HG03135 (cell line): ENCODE data around the gene ADCY1.

Source experiments
- ATAC-seq: cut with Tn5 transposase; IDR thresholded peaks from one replicate; pipeline ENCODE4 v1.9.1; 2021; ENCODE audit warnings: mild to moderate bottlenecking, moderate library complexity; ENCODE audit not compliant: unreplicated experiment

Gene ADCY1

DNA sequence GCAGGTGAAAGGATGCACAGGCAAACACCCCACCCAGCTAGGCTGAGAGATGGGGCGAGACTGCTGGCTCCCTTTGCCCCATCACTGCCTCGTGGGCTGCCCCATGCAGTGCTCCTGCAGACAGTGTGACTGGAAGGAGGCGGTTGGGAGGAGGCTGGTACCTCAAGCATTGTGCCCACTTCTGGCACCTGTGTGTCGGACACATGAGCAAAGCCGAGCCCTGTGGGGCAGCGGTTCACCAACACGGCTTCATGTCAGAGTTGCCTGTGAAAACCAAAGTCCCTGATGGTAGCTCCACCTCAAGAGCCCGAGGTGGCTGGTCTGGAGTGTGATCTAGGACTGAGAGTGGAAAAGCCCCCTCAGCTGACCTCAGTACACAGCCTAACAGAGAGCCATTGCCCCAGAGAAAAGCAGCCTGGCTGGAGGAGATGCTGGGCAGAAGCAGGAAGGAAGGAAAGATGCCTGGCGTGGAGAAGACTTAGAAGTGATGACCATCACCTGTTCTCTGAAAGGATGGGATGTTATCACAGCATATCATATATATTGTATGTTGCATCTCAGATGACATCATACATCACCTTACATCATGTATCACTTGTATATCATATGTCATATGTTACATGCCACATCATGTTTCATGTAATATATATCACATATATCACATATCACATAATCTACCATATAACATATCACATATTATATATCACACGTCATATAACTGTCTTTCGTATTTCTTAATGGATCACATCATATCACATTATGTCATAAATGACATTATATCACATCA, 75.6 kb downstream of the ADCY1 start:
- no peak for ATAC-seq

DNA sequence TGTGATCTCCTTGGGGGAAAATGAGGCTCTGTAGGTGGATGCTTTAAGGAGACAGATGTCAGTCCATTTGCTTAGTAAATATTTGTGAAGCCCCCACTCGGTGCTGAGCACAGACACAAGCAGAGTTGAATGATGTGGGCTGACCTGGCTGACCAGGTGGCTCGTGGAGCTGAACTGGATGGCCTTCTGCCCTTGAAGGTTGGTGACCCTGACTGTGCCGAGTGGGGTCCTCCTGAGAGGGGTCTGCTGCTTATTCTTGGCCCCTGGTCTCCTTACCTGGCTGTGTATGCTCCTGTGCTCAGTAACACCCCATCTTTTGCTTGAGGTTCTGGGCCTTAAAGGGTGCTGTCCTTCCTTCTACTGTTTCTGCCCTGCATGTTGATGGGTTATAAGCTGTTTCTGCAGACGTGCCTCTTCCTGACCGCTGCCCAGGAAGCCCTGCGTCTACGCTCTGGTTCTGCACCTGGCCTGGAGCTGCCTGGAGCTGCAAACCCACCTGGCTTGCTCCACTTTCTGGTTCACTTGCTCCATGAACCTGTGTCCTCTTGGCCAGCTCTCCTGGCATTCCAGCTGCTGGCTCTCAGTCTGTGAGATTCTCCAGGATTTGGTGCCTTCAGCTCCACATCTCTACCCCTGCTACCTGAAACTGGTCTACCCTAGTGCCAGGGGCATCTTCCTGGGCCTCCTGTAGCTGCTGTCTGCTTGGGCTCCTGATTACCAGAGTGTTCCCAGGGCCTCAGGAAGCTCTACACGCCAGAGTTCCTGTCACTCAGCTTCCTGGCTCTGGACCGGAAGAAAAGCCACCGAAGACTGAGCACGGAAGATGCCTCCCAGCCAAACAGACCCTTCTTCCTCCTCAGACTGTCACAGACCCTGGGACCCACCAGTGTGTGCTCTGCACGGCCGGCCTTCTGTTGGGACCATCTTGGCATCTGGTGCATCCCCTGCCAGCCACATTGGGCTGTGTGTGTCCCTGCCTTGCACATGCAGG, 76.5 kb downstream of the ADCY1 start:
- no peak for ATAC-seq

DNA sequence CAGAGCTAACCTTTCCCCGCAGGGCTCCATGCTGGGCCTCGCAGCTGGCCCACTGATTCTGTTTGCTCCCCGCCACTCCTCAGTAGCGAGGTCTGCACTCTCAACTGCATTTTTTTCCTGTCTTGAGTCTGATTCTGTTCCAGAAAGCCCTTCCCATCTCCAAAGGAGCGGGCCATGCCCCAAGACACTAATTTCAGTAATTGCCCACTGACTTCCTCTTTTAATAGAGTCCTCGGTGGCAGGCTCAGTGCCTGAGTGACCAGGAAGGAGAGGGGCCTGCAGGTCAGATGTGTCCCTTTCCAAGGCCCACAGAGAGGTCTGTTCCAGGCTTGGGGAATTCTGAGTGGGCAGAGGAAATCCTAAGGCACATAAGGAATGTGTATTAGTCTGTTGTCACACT, 77.4 kb downstream of the ADCY1 start:
- ATAC-seq: no peak

DNA sequence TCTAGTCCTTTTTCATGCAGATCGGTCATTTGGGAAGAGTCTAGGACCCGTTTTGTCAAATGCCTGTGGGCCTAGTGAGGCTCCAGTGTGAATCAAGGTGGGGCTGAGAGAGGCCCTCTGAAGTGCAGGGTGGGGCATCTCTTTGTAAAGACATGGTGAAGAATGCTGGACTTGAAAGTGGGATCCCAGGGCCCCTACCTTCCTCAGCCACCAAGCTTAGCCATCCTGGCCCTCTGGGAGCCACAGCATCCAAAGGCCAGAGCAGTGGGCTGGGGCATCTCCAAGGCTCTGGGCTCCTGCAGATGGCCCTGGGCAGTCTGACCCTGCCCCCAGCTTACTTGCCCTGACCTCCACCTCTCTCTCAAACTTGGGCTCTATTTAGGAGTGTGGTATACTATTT, 78.5 kb downstream of the ADCY1 start:
- ATAC-seq: no peak

DNA sequence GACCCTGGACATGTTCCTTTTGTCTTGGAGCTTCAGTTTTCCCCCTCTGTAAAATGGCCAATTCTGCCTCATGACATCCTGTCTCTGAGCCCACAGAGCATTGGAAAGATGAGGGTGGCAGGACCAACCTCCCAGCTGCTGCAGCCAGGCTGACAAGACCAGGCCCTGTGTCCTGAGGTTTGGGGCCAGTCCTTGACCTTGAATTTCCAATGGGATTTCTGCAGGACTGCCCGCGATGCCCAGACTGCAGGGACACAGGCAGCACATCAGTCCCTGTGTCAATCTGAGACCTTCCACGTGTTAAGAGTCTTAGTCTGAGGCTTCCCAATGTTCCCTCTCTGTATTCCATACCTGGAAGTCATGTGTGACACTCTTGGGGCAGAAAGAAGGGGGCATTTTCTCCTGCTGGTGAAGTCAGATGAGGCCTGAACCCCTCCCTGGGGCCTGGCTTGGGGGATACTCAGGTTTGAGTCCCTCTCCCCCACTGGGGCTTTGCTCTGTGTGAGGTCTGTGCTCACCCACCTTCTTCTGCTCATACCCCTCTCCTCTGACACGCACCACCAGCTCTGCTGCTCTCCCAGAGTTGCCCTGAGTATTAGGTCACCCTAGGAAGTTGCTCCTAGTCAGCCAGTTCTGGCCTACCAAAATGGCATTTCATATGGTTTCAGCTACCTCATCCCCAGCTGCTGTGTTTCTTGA, 79.2 kb downstream of the ADCY1 start:
- ATAC-seq: no peak

DNA sequence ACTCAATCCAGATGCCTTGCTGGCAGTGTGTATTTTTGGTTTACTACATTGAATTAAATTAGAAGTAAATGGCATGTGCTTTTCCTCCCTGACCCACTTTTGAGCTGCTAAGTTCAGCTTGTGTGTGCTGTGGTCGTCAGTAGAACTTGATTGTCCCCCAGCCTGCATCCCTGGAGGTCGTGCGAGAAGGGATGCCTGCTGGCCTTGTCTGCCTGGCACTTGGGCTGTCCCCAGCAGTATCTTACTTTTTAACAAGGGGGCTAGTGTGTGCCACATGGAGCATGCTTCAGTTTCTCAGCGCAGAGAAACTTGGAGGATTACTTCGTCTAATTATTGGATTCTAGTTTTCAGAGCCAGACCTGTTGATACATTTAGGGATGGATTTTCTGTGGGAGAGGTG, 80.2 kb downstream of the ADCY1 start:
- no peak for ATAC-seq

DNA sequence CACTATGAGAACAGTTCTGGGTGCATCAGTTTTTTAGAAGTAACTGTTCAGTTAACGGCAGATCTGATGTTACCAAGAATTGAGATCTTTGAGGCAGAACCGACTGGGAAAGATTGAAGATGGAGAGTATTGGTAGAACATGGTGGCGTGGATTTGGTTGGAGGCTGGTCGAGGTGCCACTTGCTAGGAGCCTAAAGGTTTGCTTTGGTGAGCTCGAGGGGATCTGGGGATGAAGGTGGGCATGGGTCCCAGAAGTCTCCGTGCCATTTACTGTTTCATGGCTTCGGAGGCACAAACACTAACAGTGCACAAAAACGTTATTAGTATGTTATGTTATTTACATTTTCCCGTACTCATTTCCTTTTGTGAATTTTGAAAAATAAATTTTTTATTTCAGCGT, 81.4 kb downstream of the ADCY1 start:
- ATAC-seq: no peak

DNA sequence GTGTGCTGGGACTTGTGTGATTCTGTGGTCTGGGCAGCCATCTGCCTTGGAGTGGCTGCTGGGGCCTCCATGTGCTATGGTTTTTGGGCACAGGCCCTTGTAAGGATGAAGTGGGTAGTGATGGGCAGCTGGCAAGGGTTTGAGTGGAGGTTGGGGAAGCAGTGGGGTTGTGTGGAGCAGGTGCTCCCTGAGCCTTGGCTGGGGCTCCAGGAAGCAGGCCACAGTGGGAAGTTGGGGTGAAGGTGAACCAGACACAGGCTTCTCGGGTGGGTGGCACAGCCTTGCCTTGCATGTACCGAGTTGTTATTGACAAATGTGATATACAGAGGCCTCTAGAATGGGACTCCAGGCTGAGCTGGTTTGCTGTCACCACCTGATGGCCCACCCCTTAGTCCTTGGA, 82.3 kb downstream of the ADCY1 start:
- no peak for ATAC-seq

DNA sequence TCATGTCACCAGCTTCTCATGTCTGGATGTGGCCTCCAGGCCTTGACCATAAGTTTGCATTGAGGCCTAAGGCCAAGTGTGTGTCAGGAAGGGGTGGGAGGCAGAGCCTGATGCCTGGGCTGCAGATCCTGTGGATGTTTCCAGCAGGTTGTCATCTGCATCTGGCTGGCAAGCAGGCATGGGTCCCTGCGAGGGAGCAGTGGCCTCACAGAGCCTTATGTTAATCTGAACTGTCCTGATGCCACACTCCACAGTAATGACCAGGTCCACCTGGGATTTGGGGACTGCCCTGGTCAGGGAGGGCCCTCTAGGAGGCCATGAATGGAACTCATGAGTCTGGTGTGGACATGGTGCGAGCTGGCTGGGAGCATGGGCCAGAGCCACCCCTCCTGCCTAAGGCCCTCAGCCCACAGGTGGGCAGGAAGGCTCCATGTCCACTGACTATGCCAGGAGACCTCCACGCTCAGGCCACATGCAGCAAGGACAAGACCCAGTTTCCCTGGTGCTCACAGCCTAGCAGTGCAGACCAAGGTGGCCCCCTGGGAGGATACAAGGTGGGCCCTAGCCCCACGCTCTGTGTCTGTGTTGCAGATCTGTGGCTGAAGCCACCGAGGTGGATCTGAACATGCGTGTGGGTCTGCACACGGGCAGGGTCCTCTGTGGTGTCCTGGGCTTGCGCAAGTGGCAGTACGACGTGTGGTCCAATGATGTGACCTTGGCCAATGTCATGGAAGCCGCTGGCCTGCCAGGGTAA, 83.1 kb downstream of the ADCY1 start:
- no peak for ATAC-seq

DNA sequence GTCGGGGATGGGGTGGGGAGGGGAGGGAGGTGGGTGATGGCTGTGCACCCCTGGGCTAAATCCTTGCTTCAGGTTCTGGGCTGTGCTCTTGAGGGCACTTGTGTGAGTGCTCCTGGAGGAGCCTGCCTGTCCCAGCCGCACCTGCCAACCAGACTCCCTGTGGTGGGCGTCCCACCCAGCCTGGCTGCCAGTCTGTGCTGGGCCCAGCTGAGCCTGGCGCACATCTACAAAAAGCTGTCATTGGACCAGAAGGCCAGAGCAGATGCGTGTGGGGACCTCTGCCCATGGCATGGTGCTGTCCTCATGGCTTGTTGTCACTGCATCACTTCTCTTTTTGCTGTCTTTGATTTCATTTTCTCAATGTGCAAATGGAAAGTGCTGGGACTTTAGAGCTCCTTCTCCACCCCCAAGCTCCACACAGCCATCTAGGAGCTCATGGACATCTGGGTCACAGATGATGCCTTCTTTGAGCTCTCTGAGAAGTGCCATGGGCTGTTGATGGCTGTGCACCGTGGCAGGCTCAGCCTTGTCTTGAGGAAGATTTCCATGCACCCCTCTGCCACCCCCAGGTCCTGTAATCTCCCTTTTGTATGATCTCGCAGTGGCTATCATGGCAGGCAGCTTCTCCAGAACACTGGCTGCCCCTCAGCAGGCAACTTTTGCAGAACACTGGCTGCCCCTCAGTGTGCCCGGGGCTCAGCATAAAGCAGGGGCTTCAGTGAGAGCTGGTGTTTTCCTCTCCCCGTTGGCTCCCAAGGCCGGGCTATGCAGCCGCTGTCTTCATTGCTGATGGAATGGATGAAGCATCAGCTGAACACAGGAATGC, 83.9 kb downstream of the ADCY1 start:
- no peak for ATAC-seq

DNA sequence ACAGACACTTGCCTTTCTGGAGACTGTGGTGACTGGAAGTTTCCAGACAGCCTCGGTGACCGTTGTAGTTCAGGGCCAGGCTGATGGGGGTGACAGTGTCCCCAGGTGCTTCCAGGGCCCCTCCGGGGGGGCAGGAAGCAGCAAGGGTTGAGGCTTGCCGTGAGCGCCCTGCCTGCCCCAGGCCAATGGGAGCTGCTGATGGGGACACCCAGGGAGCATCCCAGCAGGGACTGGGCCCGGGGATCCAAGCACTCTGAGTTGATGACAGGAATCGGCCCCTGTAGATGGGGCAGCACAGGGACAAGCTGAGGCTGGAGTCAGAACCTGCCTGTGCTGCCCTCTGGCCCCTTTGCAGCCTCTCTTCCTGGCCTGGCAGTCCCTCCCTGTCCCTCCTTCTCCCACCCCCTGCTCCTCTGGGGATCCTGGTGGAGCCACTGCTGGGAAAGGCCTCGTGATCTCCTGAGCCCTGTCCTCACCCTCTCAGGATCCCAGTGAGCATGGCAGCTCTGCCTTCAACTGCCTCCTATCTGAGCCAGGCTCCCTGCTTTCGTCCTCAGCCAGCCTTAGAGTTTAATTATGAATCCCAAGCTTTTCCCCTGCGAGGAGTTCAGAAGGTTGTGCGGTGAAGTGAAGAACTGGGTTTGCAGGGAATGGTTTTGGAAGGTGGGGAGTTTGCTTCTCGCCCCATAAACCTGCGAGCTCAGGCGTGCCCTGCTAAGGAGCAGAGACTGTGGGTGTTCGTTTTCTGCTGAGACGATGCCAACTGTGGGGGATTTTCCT, 84.7 kb downstream of the ADCY1 start:
- ATAC-seq: no peak

DNA sequence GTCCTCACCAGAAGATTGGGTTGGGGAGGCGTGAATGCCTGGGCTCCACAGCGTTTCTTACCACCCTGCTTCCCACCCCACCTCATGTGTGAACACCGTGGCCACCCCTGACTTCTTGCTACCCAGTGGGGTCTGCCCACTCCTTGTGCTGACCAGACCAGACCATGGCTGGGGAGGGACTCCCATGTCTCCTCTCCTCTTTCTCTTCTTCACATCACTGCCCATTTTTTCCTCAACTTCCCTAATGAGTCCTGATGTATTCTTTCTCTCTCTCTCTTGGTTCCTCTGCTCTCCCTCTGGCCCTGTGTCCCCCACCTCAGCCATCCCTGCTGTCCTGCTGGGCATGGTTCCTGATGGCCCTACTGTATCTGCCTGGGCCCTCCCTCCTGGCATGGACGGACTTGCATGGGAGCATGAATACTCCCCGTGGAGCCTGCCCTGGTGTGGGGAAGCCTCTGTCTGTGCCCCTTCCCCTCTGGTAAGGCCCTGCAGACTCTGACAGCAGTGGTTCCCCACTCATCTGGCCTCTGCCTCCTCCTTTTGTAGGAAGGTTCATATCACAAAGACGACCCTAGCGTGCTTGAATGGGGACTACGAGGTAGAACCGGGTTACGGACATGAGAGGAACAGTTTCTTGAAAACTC, 85.5 kb downstream of the ADCY1 start:
- no peak for ATAC-seq

DNA sequence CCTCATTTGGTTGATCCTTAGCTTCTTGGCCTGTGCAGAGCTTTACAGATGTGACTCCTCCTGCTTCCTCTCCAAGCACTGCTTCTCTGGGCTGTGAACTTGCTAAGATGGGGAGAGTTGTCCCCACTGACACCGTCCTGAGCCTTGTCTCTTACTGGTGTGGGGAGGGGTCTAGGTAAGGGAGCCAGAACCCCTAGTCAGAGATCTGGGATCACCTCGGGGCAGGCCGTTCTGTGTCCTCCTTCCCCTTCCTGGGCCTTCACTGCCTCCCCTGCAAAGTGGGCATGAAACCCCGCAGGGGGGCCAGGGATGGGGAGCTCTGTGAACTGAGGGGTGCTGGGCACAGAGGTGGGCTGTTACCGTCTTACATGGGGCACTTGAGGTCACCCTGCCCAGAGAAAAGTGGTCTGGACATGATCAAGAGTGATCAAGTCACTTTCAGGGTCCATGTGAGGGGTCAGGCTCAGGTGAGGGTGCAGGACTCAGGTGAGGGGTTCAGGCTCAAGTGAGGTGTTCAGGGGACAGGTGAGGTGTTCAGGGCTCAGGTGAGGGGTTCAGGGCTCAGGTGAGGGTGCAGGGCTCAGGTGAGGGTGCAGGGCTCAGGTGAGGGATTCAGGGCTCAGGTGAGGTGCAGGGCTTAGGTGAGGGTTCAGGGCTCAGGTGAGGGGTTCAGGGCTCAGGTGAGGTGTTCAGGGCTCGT, 86.2 kb downstream of the ADCY1 start:
- ATAC-seq: no peak

DNA sequence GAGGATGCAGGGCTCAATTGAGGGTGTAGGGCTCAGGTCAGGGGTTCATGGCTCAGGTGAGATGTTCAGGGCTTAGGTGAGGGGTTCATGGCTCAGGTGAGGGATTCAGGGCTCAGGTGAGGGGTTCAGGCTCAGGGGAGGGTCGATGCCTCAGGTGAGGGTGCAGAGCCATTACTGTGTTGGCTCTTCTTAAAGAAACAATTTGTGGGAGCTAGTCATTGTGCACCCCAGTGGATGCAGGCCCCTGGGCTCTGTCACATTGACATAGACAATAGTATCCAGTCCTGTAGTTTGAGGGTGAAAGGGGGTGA, 86.7 kb downstream of the ADCY1 start:
- no peak for ATAC-seq

DNA sequence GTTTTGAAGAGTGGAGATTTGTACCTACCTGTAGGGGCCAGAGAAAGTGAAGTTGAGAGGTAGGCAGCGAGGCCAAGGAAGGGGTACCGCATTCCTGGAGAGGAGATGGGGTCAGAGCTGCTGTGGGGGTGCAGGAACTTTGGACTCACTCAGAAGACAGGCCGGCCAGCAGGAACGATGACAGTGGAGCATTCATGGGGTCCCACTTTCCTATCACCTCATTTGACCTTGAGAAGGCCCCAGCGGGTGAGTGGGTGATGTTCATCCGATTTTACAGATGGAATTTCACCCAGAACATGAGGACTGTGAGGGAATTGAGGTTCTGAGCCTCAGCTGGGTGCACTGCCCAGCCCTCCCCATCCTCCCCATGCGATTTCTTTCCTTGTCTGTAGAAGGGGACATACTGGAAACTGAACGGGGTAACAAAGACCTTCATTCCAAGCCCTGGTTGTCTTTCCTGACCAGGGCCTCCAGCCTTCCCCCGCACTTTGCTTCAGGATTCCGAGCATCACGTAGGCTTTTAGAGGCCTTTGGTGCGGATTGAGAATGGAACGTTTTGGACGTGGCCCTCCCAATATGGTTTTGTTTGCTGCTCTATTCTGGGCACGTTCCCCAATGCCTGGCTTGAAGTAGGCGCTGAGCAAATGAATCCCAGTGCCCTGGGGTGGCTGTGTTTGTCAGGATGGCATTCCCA, 87.3 kb downstream of the ADCY1 start:
- ATAC-seq: no peak

DNA sequence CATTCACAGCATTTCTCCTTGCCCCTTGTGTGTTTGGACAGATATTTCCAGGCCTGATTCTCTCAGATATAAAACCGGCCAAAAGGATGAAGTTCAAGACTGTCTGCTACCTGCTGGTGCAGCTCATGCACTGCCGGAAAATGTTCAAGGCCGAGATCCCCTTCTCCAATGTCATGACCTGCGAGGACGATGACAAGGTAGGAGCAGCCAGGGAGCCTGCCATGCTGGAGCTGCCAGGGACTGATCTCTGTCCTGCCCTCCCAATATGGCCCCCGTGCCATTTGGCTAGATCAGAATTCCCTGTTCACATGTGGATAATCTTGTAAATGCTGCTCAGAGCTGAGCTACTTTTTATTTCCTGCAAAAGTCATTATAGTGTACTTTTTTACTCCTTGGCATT, 87.8 kb downstream of the ADCY1 start:
- ATAC-seq: no peak

DNA sequence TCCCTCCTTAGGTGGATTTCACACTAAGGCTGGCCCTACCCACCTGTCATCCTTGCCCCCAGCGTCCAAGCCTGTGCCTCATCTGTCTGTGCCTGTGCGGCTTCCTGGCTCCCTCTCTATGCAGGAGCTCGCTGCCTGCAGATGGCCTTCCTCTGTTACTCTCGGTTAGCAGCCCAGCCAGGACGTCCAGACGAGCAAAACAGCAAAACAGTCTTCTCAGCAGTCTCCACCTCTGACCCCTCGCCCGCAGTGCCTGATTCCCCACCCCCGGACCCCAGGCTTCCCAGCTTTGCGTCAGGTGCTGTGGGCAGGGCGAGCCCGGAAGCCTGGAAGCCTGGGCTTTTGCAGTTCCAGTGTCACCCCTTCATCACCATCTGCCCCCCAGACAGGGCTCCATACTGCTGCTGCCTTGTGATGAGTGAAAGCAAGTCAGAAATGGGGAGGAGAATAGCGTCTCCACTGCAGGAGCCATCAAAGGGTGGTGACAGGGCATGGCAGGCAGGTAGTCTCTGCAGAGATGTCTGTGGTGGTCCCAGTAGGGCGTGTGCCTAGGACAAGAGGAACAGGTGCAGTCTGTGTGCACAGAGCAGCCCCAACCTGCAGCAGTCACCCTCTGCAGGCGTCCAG, 88.5 kb downstream of the ADCY1 start:
- no peak for ATAC-seq
